GM15510 (cell line): ENCODE results near the gene RAB3GAP1.

Experiments used
- POLR2A ChIP-seq: IDR thresholded peaks from 3 replicates; pipeline ENCODE4 v1.6.1; 2011; ENCODE audit warnings: borderline replicate concordance; ENCODE audit not compliant: insufficient read length; ENCODE audit errors: extremely low read depth

The RAB3GAP1 gene

GRCh38 chr2:135093193-135093592 is 41.1 kb downstream of the RAB3GAP1 start:
- no peak for TF ChIP-seq POLR2A

GRCh38 chr2:135093670-135094330 is 41.7 kb downstream of the RAB3GAP1 start:
- no peak for TF ChIP-seq POLR2A

GRCh38 chr2:135094508-135094907 is 42.4 kb downstream of the RAB3GAP1 start:
- TF ChIP-seq POLR2A: no peak

GRCh38 chr2:135095591-135095990 is 43.5 kb downstream of the RAB3GAP1 start:
- no peak for TF ChIP-seq POLR2A

GRCh38 chr2:135096665-135097446 is 44.8 kb downstream of the RAB3GAP1 start:
- no peak for TF ChIP-seq POLR2A

GRCh38 chr2:135097532-135098231 is 45.6 kb downstream of the RAB3GAP1 start:
- no peak for TF ChIP-seq POLR2A

GRCh38 chr2:135099802-135100483 is 47.9 kb downstream of the RAB3GAP1 start:
- no peak for TF ChIP-seq POLR2A

GRCh38 chr2:135103843-135104242 is 51.8 kb downstream of the RAB3GAP1 start:
- no peak for TF ChIP-seq POLR2A

GRCh38 chr2:135113322-135113721 is 61.2 kb downstream of the RAB3GAP1 start:
- TF ChIP-seq POLR2A: no peak

GRCh38 chr2:135119582-135119981 is 67.5 kb downstream of the RAB3GAP1 start:
- TF ChIP-seq POLR2A: no peak

- TF ChIP-seq POLR2A: no peak
Measured at GRCh38 chr2:135121016-135121657, 69.0 kb downstream of the RAB3GAP1 start.

- no peak for TF ChIP-seq POLR2A
Measured at GRCh38 chr2:135124924-135125886, 73.1 kb downstream of the RAB3GAP1 start.

GRCh38 chr2:135125940-135126339 is 73.8 kb downstream of the RAB3GAP1 start:
- no peak for TF ChIP-seq POLR2A
